ENCODE data around the gene NOTCH1. TPM values are rescaled to one million over a fixed set of nuclear protein-coding genes. Genes with fewer than 3 reads are reported as not detected.
A peak's percentile ranks its signal among the peaks of the same experiment; 100 is the strongest.

Gene NOTCH1
- total RNA-seq, 4 donors from 2014 or later, result 31.1 to 72.1 (median 44.0) TPM

DNA sequence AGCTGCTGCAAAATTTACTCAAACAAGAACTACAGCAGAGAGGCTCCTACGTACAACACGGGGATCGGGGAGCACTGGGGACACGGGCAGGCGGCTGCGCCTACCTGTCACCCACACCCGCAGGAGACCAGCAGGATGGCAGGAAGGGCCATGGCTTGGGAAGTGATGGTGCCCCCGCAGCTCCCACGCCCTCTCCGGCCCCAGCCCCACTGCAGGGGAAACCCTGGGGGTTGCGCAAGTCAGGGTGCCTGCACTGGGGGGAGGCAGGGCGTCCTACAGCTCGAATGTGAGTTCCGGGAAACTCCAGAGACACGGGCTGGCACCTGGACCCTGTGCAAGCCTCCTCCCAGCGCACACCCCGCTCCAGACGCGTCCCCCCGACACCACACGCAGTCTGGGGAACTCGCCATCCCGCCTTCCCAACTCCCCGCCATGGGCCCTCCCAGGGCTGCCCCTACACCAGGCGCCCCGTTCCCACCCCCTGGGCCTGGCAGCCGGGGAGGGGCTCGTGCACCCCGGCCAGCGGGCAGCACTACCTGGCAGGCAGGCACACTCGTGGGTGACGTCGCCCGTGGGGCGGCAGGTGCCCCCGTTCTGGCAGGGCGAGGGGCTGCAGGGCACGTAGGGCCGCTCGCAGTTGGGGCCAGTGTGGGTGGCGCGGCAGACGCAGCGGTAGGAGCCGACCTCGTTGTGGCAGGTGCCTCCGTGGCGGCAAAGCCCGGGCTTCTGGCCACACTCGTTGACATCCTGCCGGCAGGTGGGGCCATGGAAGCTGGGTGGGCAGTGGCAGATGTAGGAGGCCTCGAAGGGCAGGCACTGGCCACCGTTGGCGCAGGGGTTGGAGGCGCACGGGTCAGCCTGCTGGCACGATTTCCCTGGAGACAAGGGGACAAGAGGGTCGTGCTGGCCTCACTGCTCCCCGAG, 23.3 kb downstream of the NOTCH1 start:
- ATAC-seq, result no peak
- no peak overlapping the region for H3K4me3 ChIP-seq
- H3K27ac ChIP-seq, result peak overlapping the region in 1 of 4 donors; percentile 26
- no peaks in the 10 kb centered on the region for H3K27me3 ChIP-seq
- WGBS, 2 donors (ENCODE audit: low coverage in 1 of 2), result 69 to 84% methylated on average over 3 to 9 of the region's 59 CpGs
- H3K4me1 ChIP-seq, result peaks cover 0 to 73% (median 20%) of the 10 kb centered on the region in 3 donors
- peaks cover 0 to 63% of the 10 kb centered on the region in 2 donors for H3K36me3 ChIP-seq
- no peaks in the 10 kb centered on the region for H3K9me3 ChIP-seq
- TF ChIP-seq, protein P1, sequence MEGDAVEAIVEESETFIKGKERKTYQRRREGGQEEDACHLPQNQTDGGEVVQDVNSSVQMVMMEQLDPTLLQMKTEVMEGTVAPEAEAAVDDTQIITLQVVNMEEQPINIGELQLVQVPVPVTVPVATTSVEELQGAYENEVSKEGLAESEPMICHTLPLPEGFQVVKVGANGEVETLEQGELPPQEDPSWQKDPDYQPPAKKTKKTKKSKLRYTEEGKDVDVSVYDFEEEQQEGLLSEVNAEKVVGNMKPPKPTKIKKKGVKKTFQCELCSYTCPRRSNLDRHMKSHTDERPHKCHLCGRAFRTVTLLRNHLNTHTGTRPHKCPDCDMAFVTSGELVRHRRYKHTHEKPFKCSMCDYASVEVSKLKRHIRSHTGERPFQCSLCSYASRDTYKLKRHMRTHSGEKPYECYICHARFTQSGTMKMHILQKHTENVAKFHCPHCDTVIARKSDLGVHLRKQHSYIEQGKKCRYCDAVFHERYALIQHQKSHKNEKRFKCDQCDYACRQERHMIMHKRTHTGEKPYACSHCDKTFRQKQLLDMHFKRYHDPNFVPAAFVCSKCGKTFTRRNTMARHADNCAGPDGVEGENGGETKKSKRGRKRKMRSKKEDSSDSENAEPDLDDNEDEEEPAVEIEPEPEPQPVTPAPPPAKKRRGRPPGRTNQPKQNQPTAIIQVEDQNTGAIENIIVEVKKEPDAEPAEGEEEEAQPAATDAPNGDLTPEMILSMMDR (IDR thresholded peaks at IDR 0.05), result no peak
- TF ChIP-seq POLR2AphosphoS5 (IDR thresholded peaks at IDR 0.05), result no peak
- TF ChIP-seq POLR2A (IDR thresholded peaks at IDR 0.05), result no peak
- no peak for TF ChIP-seq EP300 (IDR thresholded peaks at IDR 0.05)

DNA sequence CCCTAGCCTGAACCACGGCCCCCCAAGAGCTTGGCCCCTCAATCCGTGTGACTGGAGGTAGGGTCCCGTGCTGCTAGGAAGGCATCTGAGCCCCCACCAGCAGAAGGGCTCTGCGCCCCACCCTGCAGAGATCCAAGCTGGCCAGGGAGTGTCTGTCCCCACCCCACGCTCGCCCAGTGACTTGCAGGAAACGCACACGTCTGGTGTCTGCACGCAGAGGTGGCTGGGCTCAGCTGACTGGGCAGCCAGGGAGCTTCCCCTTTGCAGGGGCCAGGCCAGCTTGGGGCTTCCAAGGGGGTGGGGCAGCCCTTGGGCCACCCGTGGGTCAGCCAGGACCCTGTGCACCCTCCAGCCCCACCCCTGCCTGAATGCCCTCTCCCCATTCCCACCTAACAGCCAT, 24.3 kb downstream of the NOTCH1 start:
- Histone ChIP-seq H3K27ac (peak overlapping the region in 1 of 4 donors; percentile 52), H3K4me1 (peaks cover 0 to 73% (median 9%) of the 10 kb centered on the region in 3 donors), H3K36me3 (peaks cover 0 to 73% of the 10 kb centered on the region in 2 donors), H3K4me3 (no peak overlapping the region), H3K27me3 (no peaks in the 10 kb centered on the region), H3K9me3 (no peaks in the 10 kb centered on the region)
- TF ChIP-seq POLR2AphosphoS5 (IDR thresholded peaks at IDR 0.05) (no peak), EP300 (IDR thresholded peaks at IDR 0.05) (no peak), POLR2A (IDR thresholded peaks at IDR 0.05) (no peak)
- TF ChIP-seq, protein P1 (IDR thresholded peaks at IDR 0.05), result no peak
- peak; percentile 10 for ATAC-seq
- WGBS, 2 donors (ENCODE audit: low coverage in 1 of 2), result 20 to 43% methylated on average over 1 to 3 of the region's 10 CpGs

DNA sequence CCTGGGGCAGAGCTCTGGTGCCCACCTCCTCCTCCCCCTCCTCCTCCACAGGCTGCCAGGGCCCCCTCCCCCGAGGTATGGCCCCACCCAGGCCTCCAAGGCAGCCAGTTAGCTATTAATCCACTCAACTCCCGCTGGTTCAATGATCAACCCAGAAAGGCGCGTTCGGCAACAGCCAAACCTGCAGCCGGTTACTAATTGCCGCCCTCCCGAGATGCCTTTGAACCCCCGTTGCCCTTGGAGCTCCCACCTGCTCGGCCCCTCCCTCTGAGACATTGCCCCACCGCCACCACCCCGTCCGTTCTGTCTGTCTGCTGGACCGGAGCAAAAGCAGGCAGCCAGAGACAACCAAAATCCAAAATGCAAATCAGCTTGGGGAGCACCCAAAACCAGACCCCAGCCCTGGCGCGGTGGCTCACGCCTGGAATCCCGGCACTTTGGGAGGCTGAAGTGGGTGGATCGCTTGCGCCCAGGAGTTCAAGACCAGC, 25.8 kb downstream of the NOTCH1 start:
- 100% methylated on average over 1 of the region's 20 CpGs; no CpG with 5 or more reads in 1 of the 2 donors for WGBS, 2 donors (ENCODE audit: low coverage in 1 of 2)
- Histone ChIP-seq H3K4me1 (peaks cover 0 to 64% (median 0%) of the 10 kb centered on the region in 3 donors), H3K27me3 (no peaks in the 10 kb centered on the region), H3K4me3 (no peak overlapping the region), H3K9me3 (no peaks in the 10 kb centered on the region), H3K36me3 (peaks cover 0 to 88% of the 10 kb centered on the region in 2 donors), H3K27ac (peak overlapping the region in 1 of 4 donors; percentile 1)
- no peak for ATAC-seq
- TF ChIP-seq, protein P1 (IDR thresholded peaks at IDR 0.05), result no peak
- no peak for TF ChIP-seq EP300 (IDR thresholded peaks at IDR 0.05)
- TF ChIP-seq POLR2AphosphoS5 (IDR thresholded peaks at IDR 0.05), result no peak
- no peak for TF ChIP-seq POLR2A (IDR thresholded peaks at IDR 0.05)

DNA sequence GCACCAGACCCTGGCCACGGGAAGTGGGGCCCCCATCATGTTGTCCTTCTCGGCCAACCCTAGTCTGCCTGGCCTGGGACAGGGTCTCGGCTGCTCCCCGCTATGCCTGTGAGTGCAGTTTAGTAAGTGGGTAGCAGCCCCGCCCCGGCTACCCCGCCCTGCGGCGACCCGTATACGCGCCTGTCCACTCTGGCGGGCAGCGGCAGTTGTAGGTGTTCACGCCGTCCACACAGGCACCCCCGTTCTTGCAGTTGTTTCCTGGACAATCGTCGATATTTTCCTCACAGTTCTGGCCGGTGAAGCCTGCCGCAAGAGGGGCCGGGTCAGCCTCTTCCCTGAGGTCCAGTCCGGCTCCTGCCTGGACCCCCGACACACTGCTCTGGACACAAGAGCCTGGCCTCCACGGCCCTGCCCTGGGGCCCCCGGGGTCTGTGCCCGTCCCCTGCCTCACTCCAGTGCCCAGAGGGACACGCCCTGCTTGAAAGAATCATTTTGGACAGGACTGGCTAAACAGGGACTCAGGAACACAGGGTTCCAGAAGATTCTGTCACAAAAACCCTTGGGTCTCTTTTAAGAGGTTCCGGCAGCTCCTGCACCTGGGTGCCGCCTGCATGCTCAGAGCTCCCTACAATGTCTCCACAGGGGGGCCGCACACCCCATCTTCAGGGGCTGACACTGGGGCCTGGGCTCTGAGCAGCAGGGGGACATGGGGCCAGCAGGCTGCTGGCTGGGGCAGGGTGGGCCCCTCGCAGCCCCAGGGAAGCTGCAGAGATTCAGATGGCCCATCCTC, 26.4 kb downstream of the NOTCH1 start:
- peak overlapping the region in 1 of 4 donors; percentile 1 for H3K27ac ChIP-seq
- no peaks in the 10 kb centered on the region for H3K27me3 ChIP-seq
- peaks cover 0 to 59% (median 0%) of the 10 kb centered on the region in 3 donors for H3K4me1 ChIP-seq
- TF ChIP-seq POLR2AphosphoS5 (IDR thresholded peaks at IDR 0.05) (no peak), POLR2A (IDR thresholded peaks at IDR 0.05) (no peak), EP300 (IDR thresholded peaks at IDR 0.05) (no peak)
- TF ChIP-seq, protein P1 (IDR thresholded peaks at IDR 0.05), result no peak
- no peaks in the 10 kb centered on the region for H3K9me3 ChIP-seq
- whole genome bisulfite sequencing, 2 donors (ENCODE audit: low coverage in 1 of 2), result no CpG with 5 or more reads among the region's 32 CpGs
- H3K4me3 ChIP-seq, result no peak overlapping the region
- ATAC-seq, result no peak
- H3K36me3 ChIP-seq, result peaks cover 0 to 94% of the 10 kb centered on the region in 2 donors

All from gastroesophageal sphincter (tissue), 4 donors.